Thyroid gland (tissue), 4 donors: ENCODE results near the gene HOXB3.

ENCODE experiments used
- CTCF ChIP-seq, 6 experiments: fragments of 200-600 bp in 3 of 6; fragments of 450-650 bp in 3 of 6; sonication (generic) in 3 of 6; IDR thresholded peaks; one replicate each; pipeline ENCODE4 v1.5.1; 2016 to 2019; ENCODE audit warnings: antibody characterized with exemption in 6 of 6, mild to moderate bottlenecking in 2 of 6, inconsistent platforms in 1 of 6, moderate library complexity in 1 of 6
- POLR2A ChIP-seq, 2 donors: fragments of 450-650 bp; IDR thresholded peaks; one replicate each; pipeline ENCODE4 v1.6.1; 2017; ENCODE audit warnings: antibody characterized with exemption in 2 of 2, mild to moderate bottlenecking in 2 of 2, moderate library complexity in 1 of 2

- TF ChIP-seq CTCF (IDR thresholded peaks at IDR 0.05) (no peak), POLR2A (IDR thresholded peaks at IDR 0.05) (no peak)
Observed at GRCh38 chr17:48514477-48514876, 75.6 kb downstream of the HOXB3 start.
